BE2C (cell line): ENCODE data around the gene ERCC6.

Source experiments
- DNase-seq: peaks from one replicate; pipeline ENCODE4 v3.0.0-alpha.2; 2020
- H3K27me3 ChIP-seq: fragments of 250-450 bp; sonication (Bioruptor Pico); 2 replicates; pipeline ENCODE4 v1.5.1; 2020; ENCODE audit warnings: mild to moderate bottlenecking
- H3K36me3 ChIP-seq: fragments of 250-450 bp; sonication (Bioruptor Pico); 2 replicates; pipeline ENCODE4 v1.5.1; 2020; ENCODE audit warnings: mild to moderate bottlenecking
- H3K4me1 ChIP-seq: fragments of 250-450 bp; sonication (Bioruptor Pico); 2 replicates; pipeline ENCODE4 v1.5.1; 2020
- H3K4me3 ChIP-seq: 2 replicates; pipeline ENCODE4 v1.5.1; 2011; ENCODE audit warnings: low read depth, low read length
- H3K9me3 ChIP-seq: fragments of 250-450 bp; sonication (Bioruptor Pico); 2 replicates; pipeline ENCODE4 v1.5.1; 2020
- TF ChIP-seq, protein P1 (sequence below): IDR thresholded peaks from 2 replicates; pipeline ENCODE4 v1.5.1; 2012; ENCODE audit warnings: mild to moderate bottlenecking, low read depth, low read length

The ERCC6 gene

DNA sequence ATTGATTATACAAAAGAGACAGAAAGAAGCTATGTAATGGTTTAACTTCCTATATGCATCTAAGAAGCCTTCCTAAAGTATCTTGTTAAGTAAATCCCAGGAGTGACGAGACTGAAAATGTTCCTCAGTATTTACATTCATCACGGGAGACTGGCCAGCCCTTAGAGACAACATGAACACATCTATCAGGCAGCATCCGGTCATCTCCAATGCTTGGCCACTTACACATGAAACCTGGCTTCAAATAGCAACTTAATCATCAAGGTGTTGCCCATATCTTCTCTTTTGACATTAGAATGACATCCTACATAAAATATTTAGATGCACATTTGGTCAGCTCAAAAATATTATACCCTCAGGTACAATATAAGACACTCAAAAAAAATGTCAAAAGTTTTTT is 33.8 kb downstream of the ERCC6 start:
- no peak for DNase-seq
- no peak overlapping the region for H3K4me3 ChIP-seq
- no peaks in the 10 kb centered on the region for H3K27me3 ChIP-seq
- TF ChIP-seq, protein P1, sequence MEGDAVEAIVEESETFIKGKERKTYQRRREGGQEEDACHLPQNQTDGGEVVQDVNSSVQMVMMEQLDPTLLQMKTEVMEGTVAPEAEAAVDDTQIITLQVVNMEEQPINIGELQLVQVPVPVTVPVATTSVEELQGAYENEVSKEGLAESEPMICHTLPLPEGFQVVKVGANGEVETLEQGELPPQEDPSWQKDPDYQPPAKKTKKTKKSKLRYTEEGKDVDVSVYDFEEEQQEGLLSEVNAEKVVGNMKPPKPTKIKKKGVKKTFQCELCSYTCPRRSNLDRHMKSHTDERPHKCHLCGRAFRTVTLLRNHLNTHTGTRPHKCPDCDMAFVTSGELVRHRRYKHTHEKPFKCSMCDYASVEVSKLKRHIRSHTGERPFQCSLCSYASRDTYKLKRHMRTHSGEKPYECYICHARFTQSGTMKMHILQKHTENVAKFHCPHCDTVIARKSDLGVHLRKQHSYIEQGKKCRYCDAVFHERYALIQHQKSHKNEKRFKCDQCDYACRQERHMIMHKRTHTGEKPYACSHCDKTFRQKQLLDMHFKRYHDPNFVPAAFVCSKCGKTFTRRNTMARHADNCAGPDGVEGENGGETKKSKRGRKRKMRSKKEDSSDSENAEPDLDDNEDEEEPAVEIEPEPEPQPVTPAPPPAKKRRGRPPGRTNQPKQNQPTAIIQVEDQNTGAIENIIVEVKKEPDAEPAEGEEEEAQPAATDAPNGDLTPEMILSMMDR: no peak
- no peaks in the 10 kb centered on the region for H3K9me3 ChIP-seq
- H3K36me3 ChIP-seq: no peaks in the 10 kb centered on the region; the same call in 1 of the 2 replicates
- no peaks in the 10 kb centered on the region; the same call in 1 of the 2 replicates for H3K4me1 ChIP-seq

DNA sequence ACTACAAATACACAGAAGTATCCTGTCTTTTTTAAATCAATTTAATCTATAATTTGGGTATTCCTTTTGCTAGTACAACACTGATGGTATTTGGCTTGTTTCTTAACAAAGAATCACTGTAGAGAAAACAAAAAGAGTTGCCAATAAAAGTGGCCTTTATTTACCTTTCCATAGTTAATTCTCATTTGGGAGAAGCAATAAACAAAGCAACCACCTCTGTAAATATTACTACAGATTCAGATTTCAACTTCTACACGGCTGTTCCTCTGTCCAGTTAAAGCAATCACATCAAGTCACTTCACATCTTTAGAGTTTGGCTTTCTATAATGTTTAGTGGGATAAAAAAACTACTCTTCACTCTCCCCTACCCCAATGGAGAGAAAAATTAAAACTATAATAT is 34.4 kb downstream of the ERCC6 start:
- Histone ChIP-seq H3K9me3 (no peaks in the 10 kb centered on the region), H3K27me3 (no peaks in the 10 kb centered on the region), H3K4me1 (no peaks in the 10 kb centered on the region; the same call in 1 of the 2 replicates), H3K36me3 (no peaks in the 10 kb centered on the region), H3K4me3 (no peak overlapping the region)
- TF ChIP-seq, protein P1: no peak
- no peak for DNase-seq

DNA sequence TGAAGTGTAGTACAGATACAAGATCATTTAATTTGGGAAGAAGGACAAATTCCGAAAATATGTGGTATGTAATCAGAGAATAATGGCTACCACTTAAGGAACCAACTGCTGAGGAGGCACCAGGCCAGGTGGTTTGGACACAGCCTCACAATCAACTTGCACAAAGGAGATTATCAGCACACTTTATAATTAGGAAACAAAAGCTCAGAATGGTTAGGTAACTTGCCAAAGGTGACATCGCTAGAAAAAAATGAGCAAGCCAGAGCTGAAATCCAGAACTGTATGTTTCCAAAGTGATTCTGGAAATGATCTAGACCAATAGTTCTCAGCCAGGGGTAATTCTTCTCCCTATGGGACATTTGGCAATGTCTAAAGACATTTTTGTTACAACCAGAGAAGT is 36.6 kb downstream of the ERCC6 start:
- DNase-seq: no peak
- TF ChIP-seq, protein P1: no peak
- no peaks in the 10 kb centered on the region for H3K9me3 ChIP-seq
- H3K4me1 ChIP-seq: peaks cover 8% of the 10 kb centered on the region
- H3K36me3 ChIP-seq: no peaks in the 10 kb centered on the region
- no peak overlapping the region for H3K4me3 ChIP-seq
- H3K27me3 ChIP-seq: no peaks in the 10 kb centered on the region

DNA sequence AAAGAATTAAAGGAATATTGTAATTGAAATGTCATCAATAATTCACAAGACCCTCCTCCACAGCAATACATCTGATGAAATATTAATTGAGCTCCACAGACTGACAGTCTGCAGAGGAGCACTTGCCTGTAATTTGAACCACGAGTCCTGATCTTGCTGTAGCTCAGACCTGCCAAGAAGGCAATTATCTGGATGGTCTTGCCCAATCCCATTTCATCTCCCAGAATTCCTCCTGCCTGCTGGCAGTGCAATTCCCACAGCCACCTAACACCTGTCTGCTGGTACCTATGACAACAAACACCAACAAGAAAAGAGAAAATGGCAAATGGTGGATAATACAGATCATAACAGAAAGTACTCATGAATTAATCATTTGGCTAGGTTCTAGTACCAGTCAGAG is 38.5 kb downstream of the ERCC6 start:
- Histone ChIP-seq H3K27me3 (no peaks in the 10 kb centered on the region), H3K4me3 (no peak overlapping the region), H3K36me3 (no peaks in the 10 kb centered on the region), H3K9me3 (no peaks in the 10 kb centered on the region), H3K4me1 (peaks cover 13% of the 10 kb centered on the region)
- TF ChIP-seq, protein P1: no peak
- DNase-seq: no peak

DNA sequence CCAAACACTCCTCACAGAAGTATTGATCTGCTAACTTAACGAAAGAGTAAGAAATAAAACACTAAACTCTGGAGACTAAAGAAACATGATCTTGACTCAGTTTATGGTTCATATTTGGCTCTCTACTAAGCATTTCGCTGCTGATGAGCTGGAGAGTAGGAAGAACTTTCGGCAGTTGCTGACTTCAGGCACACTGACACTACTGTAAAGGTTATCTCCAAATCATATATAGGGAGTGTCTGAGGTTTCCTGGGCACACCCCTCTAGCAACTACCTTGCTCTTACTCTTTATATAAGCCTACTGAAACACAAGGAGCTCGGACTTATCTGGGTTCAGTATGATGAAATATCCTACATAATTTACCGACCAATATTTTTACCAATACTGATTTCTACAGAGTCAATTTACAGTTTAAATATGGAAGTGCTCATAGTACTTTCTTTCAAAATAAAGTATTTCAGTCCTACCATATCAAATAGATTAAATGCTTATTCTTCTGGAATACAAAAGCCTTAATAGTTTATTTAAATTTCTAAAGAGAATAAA is 39.5 kb downstream of the ERCC6 start:
- Histone ChIP-seq H3K4me1 (peaks cover 13% of the 10 kb centered on the region), H3K9me3 (no peaks in the 10 kb centered on the region), H3K36me3 (no peaks in the 10 kb centered on the region), H3K4me3 (no peak overlapping the region), H3K27me3 (no peaks in the 10 kb centered on the region)
- TF ChIP-seq, protein P1: no peak
- DNase-seq: no peak

DNA sequence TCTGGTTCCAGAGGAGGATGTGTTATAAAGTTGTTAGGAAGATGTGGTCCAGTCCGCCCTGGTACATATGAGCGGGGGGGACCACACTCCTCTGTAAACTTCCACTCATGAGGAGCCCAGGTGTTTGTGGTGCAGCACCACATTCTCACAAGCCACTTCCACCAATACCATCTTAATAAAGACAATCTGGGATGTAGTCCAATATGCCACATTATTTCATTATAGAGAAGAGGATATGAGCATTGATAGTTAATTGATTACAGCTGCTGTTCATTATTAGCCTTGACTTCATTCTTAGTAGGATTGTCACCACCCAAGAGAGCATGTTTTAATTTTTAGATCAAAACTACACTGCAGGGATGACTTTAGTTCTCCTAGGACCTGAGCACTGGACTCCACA is 40.5 kb downstream of the ERCC6 start:
- no peaks in the 10 kb centered on the region for H3K36me3 ChIP-seq
- H3K27me3 ChIP-seq: no peaks in the 10 kb centered on the region
- peaks cover 13% of the 10 kb centered on the region for H3K4me1 ChIP-seq
- TF ChIP-seq, protein P1: no peak
- no peaks in the 10 kb centered on the region for H3K9me3 ChIP-seq
- DNase-seq: no peak
- no peak overlapping the region for H3K4me3 ChIP-seq
